Erythroblast (primary cell): Measurements from ENCODE around the gene PCDHAC2.

ENCODE experiments used
- GATA1 ChIP-seq: IDR thresholded peaks from 2 replicates; pipeline ENCODE4 v1.6.1; 2011; ENCODE audit warnings: low read depth, mild to moderate bottlenecking, control low read depth, low read length, moderate library complexity
- POLR2A ChIP-seq: IDR thresholded peaks from 2 replicates; pipeline ENCODE4 v1.6.1; 2011; ENCODE audit warnings: mild to moderate bottlenecking, low read length

DNA sequence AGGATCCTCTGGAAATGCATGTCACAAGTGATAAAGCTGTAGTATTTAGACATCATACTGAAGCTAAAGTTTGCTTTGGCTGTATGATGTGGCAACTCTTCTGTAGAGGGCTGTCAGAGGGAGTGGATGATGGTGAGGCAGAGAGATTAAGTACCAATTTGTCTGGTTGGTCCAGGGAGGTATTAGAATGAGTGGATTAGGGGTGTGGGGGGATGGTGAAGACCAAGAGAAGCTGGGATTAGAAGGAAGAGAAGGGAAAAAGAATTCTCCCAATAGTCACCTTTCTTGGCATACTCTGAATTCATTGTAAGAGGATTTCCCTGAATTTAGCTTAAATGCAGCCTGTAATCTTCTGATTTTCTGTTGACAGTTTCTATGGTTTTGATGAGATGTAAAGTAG lies 3.6 kb downstream of the PCDHAC2 start:
- no peak for TF ChIP-seq POLR2A
- no peak for TF ChIP-seq GATA1
